ENCODE results near the gene GZMB. TPM values are rescaled to one million over a fixed set of nuclear protein-coding genes. Genes with fewer than 3 reads are reported as not detected.

Gene GZMB
- total RNA-seq, 1 donor from 2014 or later: not detected

- no peaks in the 10 kb centered on the region for H3K27me3 ChIP-seq (ENCODE audit: control insufficient read depth, insufficient read depth, low read length)
- no peak for FAIRE-seq
- H3K4me3 ChIP-seq (ENCODE audit: low read depth, low read length): no peak overlapping the region
- no peaks in the 10 kb centered on the region for H3K36me3 ChIP-seq (ENCODE audit: control insufficient read depth, insufficient read depth, low read length)
- DNase-seq (ENCODE audit: low read depth): peak; percentile 74
- TF ChIP-seq CTCF (IDR thresholded peaks at IDR 0.05; ENCODE audit: insufficient read depth, low read length, severe bottlenecking): no peak
Measured at GRCh38 chr14:24677956-24678355, 44.0 kb upstream of the GZMB start.

GRCh38 chr14:24674204-24674970 is 40.4 kb upstream of the GZMB start:
- TF ChIP-seq CTCF (IDR thresholded peaks at IDR 0.05; ENCODE audit: insufficient read depth, low read length, severe bottlenecking): no peak
- H3K4me3 ChIP-seq (ENCODE audit: low read depth, low read length): no peak overlapping the region
- FAIRE-seq: no peak
- H3K36me3 ChIP-seq (ENCODE audit: control insufficient read depth, insufficient read depth, low read length): no peaks in the 10 kb centered on the region
- no peaks in the 10 kb centered on the region for H3K27me3 ChIP-seq (ENCODE audit: control insufficient read depth, insufficient read depth, low read length)
- no peak for DNase-seq (ENCODE audit: low read depth)

GRCh38 chr14:24673534-24674203 is 39.7 kb upstream of the GZMB start:
- DNase-seq (ENCODE audit: low read depth): peak; percentile 86
- no peaks in the 10 kb centered on the region for H3K36me3 ChIP-seq (ENCODE audit: control insufficient read depth, insufficient read depth, low read length)
- no peaks in the 10 kb centered on the region for H3K27me3 ChIP-seq (ENCODE audit: control insufficient read depth, insufficient read depth, low read length)
- no peak for TF ChIP-seq CTCF (IDR thresholded peaks at IDR 0.05; ENCODE audit: insufficient read depth, low read length, severe bottlenecking)
- FAIRE-seq: no peak
- no peak overlapping the region for H3K4me3 ChIP-seq (ENCODE audit: low read depth, low read length)

GRCh38 chr14:24673059-24673458 is 39.1 kb upstream of the GZMB start:
- H3K36me3 ChIP-seq (ENCODE audit: control insufficient read depth, insufficient read depth, low read length): no peaks in the 10 kb centered on the region
- FAIRE-seq (no peak), DNase-seq (ENCODE audit: low read depth) (no peak)
- H3K27me3 ChIP-seq (ENCODE audit: control insufficient read depth, insufficient read depth, low read length): no peaks in the 10 kb centered on the region
- no peak for TF ChIP-seq CTCF (IDR thresholded peaks at IDR 0.05; ENCODE audit: insufficient read depth, low read length, severe bottlenecking)
- H3K4me3 ChIP-seq (ENCODE audit: low read depth, low read length): no peak overlapping the region

- no peaks in the 10 kb centered on the region for H3K27me3 ChIP-seq (ENCODE audit: control insufficient read depth, insufficient read depth, low read length)
- H3K4me3 ChIP-seq (ENCODE audit: low read depth, low read length): no peak overlapping the region
- no peaks in the 10 kb centered on the region for H3K36me3 ChIP-seq (ENCODE audit: control insufficient read depth, insufficient read depth, low read length)
- no peak for TF ChIP-seq CTCF (IDR thresholded peaks at IDR 0.05; ENCODE audit: insufficient read depth, low read length, severe bottlenecking)
- FAIRE-seq (no peak), DNase-seq (ENCODE audit: low read depth) (no peak)
Measured at GRCh38 chr14:24670594-24670993, 36.6 kb upstream of the GZMB start.
